OCI-M1 (cell line): ENCODE results near the gene HNRNPK.

Experiments
- DNase-seq: peaks from one replicate; lab custom pipeline; 2025; lab: John Stamatoyannopoulos, UW

Gene HNRNPK

GRCh38 chr9:83979812-83980394 is at the start of gene HNRNPK:
Gene HNRNPK, minus strand, starts transcription at chr9:83980215. Its CDS starts 1,963 bp downstream, at chr9:83978252.
- peak; percentile 98 for DNase-seq

- no peak for DNase-seq
These were observed 47.2 kb upstream of the HNRNPK start for GRCh38 chr9:84027201-84027600.

GRCh38 chr9:84024041-84024575 is 44.1 kb upstream of the HNRNPK start:
- no peak for DNase-seq

- DNase-seq, result no peak
These were observed 27.6 kb upstream of the HNRNPK start for GRCh38 chr9:84007662-84008061.

GRCh38 chr9:84003246-84003645 is 23.2 kb upstream of the HNRNPK start:
- DNase-seq, result no peak

- DNase-seq, result peak; percentile 83
These were observed 22.3 kb upstream of the HNRNPK start for GRCh38 chr9:84002344-84002743.

GRCh38 chr9:84001621-84002020 is 21.6 kb upstream of the HNRNPK start:
- DNase-seq, result peak; percentile 69

GRCh38 chr9:84000186-84000585 is 20.2 kb upstream of the HNRNPK start:
- DNase-seq, result no peak

GRCh38 chr9:83999141-83999918 is 19.3 kb upstream of the HNRNPK start:
- peak; percentile 37 for DNase-seq

GRCh38 chr9:83996126-83996525 is 16.1 kb upstream of the HNRNPK start:
- no peak for DNase-seq

- no peak for DNase-seq
These were observed 12.9 kb upstream of the HNRNPK start for GRCh38 chr9:83992901-83993300.

GRCh38 chr9:83992407-83992806 is 12.4 kb upstream of the HNRNPK start:
- DNase-seq, result peak; percentile 65

GRCh38 chr9:83991355-83991754 is 11.3 kb upstream of the HNRNPK start:
- no peak for DNase-seq

GRCh38 chr9:83988411-83988810 is 8.4 kb upstream of the HNRNPK start:
- DNase-seq, result no peak

GRCh38 chr9:83987402-83987791 is 7.4 kb upstream of the HNRNPK start:
- DNase-seq, result no peak

GRCh38 chr9:83986765-83987401 is 6.9 kb upstream of the HNRNPK start:
- DNase-seq, result no peak

GRCh38 chr9:83986195-83986594 is 6.2 kb upstream of the HNRNPK start:
- DNase-seq, result peak; percentile 81

GRCh38 chr9:83981126-83981871 is 1.3 kb upstream of the HNRNPK start:
- DNase-seq, result peak; percentile 71

- peak; percentile 98 for DNase-seq
These were observed 545 bp upstream of the HNRNPK start, which contains the start of gene RMI1 for GRCh38 chr9:83980395-83981125. Gene RMI1, plus strand, starts transcription at chr9:83980805. Its CDS starts 20,182 bp downstream, at chr9:84000987.

- DNase-seq, result peak; percentile 88
These were observed 813 bp downstream of the HNRNPK start for GRCh38 chr9:83978992-83979811.
